CD14-positive monocyte (primary cell): ENCODE results near the gene MGAT5B. TPM values are rescaled to one million over a fixed set of nuclear protein-coding genes. Genes with fewer than 3 reads are reported as not detected.

Experiments
- DNase-seq, 3 donors: peaks; one replicate each; pipeline ENCODE4 v3.0.0-alpha.2; 2011 to 2022
- H2AFZ ChIP-seq: 2 replicates; pipeline ENCODE4 v1.6.0; 2012; ENCODE audit warnings: mild to moderate bottlenecking, low read depth, low read length, inconsistent platforms; ENCODE audit not compliant: insufficient read depth, poor library complexity, severe bottlenecking
- H3K27ac ChIP-seq, 2 donors: 1 replicate in 1 of 2; 2 replicates in 1 of 2; pipeline ENCODE4 v1.5.1; 2012 to 2013; ENCODE audit warnings: low read length in 2 of 2, control low read depth in 1 of 2, inconsistent platforms in 1 of 2, low read depth in 1 of 2, mild to moderate bottlenecking in 1 of 2
- H3K27me3 ChIP-seq, 2 donors: one replicate each; pipeline versions ENCODE4 v1.6.0 to v1.6.1; 2011 to 2013; ENCODE audit warnings: low read length in 2 of 2; ENCODE audit not compliant: control insufficient read depth in 2 of 2, insufficient read depth in 2 of 2
- H3K36me3 ChIP-seq, 2 donors: replicated peaks in 1 of 2; 1 replicate in 1 of 2; 2 replicates in 1 of 2; pipeline versions ENCODE4 v1.5.1 to v1.6.1; 2012 to 2013; ENCODE audit warnings: low read length in 2 of 2, control low read depth in 1 of 2, inconsistent platforms in 1 of 2, mild to moderate bottlenecking in 1 of 2; ENCODE audit not compliant: insufficient read depth in 2 of 2, control insufficient read depth in 1 of 2
- H3K4me1 ChIP-seq, 2 donors: 1 replicate in 1 of 2; 2 replicates in 1 of 2; pipeline versions ENCODE4 v1.5.1 to v1.6.1; 2012 to 2013; ENCODE audit warnings: low read length in 2 of 2, control low read depth in 1 of 2, inconsistent platforms in 1 of 2, mild to moderate bottlenecking in 1 of 2, moderate library complexity in 1 of 2; ENCODE audit not compliant: insufficient read depth in 2 of 2, control insufficient read depth in 1 of 2
- H3K4me2 ChIP-seq: replicated peaks from 2 replicates; pipeline ENCODE3; 2012; ENCODE audit warnings: low read length, moderate library complexity, mild to moderate bottlenecking; ENCODE audit not compliant: poor library complexity, severe bottlenecking; ENCODE audit errors: extremely low read depth
- H3K4me3 ChIP-seq, 3 experiments: fragments of 200-600 bp in 1 of 3; sonication (generic) in 1 of 3; replicated peaks in 1 of 3; 1 replicate in 2 of 3; 2 replicates in 1 of 3; pipeline ENCODE4 v1.5.1; 2011 to 2013; ENCODE audit warnings: low read length in 3 of 3, mild to moderate bottlenecking in 3 of 3, control low read depth in 2 of 3, low read depth in 2 of 3, inconsistent platforms in 1 of 3, moderate library complexity in 1 of 3
- H3K79me2 ChIP-seq: 2 replicates; pipeline ENCODE4 v1.6.0; 2012; ENCODE audit warnings: mild to moderate bottlenecking, control low read depth, inconsistent platforms, low read length, moderate library complexity; ENCODE audit not compliant: insufficient read depth
- H3K9ac ChIP-seq: 2 replicates; pipeline ENCODE4 v1.6.0; 2017; ENCODE audit warnings: low read length, mild to moderate bottlenecking; ENCODE audit not compliant: insufficient read depth, poor library complexity, severe bottlenecking
- H3K9me3 ChIP-seq, 2 donors: replicated peaks in 1 of 2; 1 replicate in 1 of 2; 2 replicates in 1 of 2; pipeline versions ENCODE4 v1.5.1 to v1.6.1; 2012 to 2013; ENCODE audit warnings: low read length in 2 of 2, control low read depth in 1 of 2; ENCODE audit not compliant: control insufficient read depth in 1 of 2, insufficient read depth in 1 of 2
- H4K20me1 ChIP-seq: 2 replicates; pipeline ENCODE4 v1.6.0; 2012; ENCODE audit warnings: mild to moderate bottlenecking, low read length, control low read depth, moderate library complexity; ENCODE audit not compliant: insufficient read depth
- H3K27ac Mint-ChIP-seq, 7 donors: one replicate each; pipeline ENCODE4 v1.8.0; 2020; ENCODE audit warnings: mild to moderate bottlenecking in 7 of 7, mixed read lengths in 7 of 7, moderate library complexity in 6 of 7, inconsistent platforms in 2 of 7
- H3K27me3 Mint-ChIP-seq, 3 donors: one replicate each; pipeline ENCODE4 v1.8.0; 2021 to 2022; ENCODE audit warnings: low read depth in 3 of 3, mild to moderate bottlenecking in 3 of 3, mixed read lengths in 3 of 3, moderate library complexity in 3 of 3, inconsistent platforms in 1 of 3
- H3K36me3 Mint-ChIP-seq, 2 donors: one replicate each; pipeline ENCODE4 v1.8.0; 2020; ENCODE audit warnings: mixed read lengths in 2 of 2, inconsistent platforms in 1 of 2, mild to moderate bottlenecking in 1 of 2
- H3K4me1 Mint-ChIP-seq: one replicate; pipeline ENCODE4 v1.8.0; 2020; ENCODE audit warnings: mild to moderate bottlenecking, mixed read lengths
- H3K4me3 Mint-ChIP-seq, 2 donors: one replicate each; pipeline ENCODE4 v1.8.0; 2020; ENCODE audit warnings: mild to moderate bottlenecking in 2 of 2, mixed read lengths in 2 of 2, moderate library complexity in 1 of 2
- H3K9me3 Mint-ChIP-seq, 7 donors: one replicate each; pipeline ENCODE4 v1.8.0; 2020 to 2022; ENCODE audit warnings: mixed read lengths in 7 of 7, mild to moderate bottlenecking in 6 of 7, moderate library complexity in 6 of 7, inconsistent platforms in 2 of 7
- WGBS: methylation state at CpG from one replicate; pipeline ENCODE4 v1.1.5; 2013; ENCODE audit warnings: missing lambda C conversion rate; ENCODE audit not compliant: insufficient coverage; 5-methylcytosine and 5-hydroxymethylcytosine counted together
- intact Hi-C, 2 donors: fragments of 100-400 bp; cut with micrococcal nuclease; formaldehyde crosslinking; loops; one replicate each; pipeline versions ENCODE4 v1.15.0 to v1.15.1; 2023
- polyA plus RNA-seq, 3 donors: library from polyadenylated mRNA; depleted of rRNA in 1 of 3; unstranded in 2 of 3; stranded (reverse) in 1 of 3; fragments of 300-500 nt in 2 of 3; fragments of >200 nt in 1 of 3; fragmentation: Illumina TruSeq in 2 of 3; gene quantifications; 1 replicate in 2 of 3; 2 replicates in 1 of 3; pipeline ENCODE4 v1.2.3, GENCODE V29; 2012 to 2021
- TF ChIP-seq, protein P1 (sequence below): fragments of 200-600 bp; IDR thresholded peaks from one replicate; pipeline ENCODE4 v1.8.0; 2022; ENCODE audit warnings: antibody characterized with exemption, mild to moderate bottlenecking

MGAT5B gene
- polyA plus RNA-seq, 3 donors = not detected

DNA sequence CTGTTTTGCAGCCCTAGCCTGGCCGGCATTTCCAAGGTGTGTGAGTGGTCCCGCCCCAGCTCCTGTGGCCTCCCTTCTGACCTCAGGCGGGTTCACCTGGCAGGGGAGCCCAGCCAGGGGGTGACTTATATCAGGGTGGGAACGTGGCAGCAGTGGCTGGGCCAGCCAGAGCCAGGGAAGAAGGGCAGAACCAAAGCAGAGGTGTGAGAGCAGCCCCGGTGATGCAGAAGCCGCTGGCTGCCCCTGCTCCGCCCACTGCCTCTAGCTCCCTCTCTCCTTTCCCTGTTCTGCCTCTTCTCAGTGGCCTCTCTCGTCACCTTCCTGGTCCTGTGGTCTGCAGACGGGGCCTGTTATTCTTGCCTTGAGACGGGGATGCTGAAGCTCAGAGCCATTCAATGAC is 12.1 kb downstream of the MGAT5B start:
- Histone ChIP-seq H3K4me3 (no peak overlapping the region), H2AFZ (no peak overlapping the region), H3K4me2 (no peak overlapping the region), H3K9me3 (peaks cover 8 to 15% of the 10 kb centered on the region in 2 donors), H3K9ac (no peak overlapping the region), H3K79me2 (no peaks in the 10 kb centered on the region), H3K36me3 (no peaks in the 10 kb centered on the region), H3K27me3 (no peaks in the 10 kb centered on the region), H4K20me1 (no peaks in the 10 kb centered on the region), H3K27ac (no peak overlapping the region), H3K4me1 (no peaks in the 10 kb centered on the region)
- peak overlapping the region in 1 of 7 donors; percentile 57 for H3K27ac Mint-ChIP-seq
- no peak overlapping the region for H3K4me3 Mint-ChIP-seq
- WGBS = 74% methylated on average over 10 of the region's 10 CpGs
- peaks cover 8 to 11% (median 10%) of the 10 kb centered on the region in 3 donors for H3K27me3 Mint-ChIP-seq
- TF ChIP-seq, protein P1, sequence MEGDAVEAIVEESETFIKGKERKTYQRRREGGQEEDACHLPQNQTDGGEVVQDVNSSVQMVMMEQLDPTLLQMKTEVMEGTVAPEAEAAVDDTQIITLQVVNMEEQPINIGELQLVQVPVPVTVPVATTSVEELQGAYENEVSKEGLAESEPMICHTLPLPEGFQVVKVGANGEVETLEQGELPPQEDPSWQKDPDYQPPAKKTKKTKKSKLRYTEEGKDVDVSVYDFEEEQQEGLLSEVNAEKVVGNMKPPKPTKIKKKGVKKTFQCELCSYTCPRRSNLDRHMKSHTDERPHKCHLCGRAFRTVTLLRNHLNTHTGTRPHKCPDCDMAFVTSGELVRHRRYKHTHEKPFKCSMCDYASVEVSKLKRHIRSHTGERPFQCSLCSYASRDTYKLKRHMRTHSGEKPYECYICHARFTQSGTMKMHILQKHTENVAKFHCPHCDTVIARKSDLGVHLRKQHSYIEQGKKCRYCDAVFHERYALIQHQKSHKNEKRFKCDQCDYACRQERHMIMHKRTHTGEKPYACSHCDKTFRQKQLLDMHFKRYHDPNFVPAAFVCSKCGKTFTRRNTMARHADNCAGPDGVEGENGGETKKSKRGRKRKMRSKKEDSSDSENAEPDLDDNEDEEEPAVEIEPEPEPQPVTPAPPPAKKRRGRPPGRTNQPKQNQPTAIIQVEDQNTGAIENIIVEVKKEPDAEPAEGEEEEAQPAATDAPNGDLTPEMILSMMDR = no peak
- H3K9me3 Mint-ChIP-seq = peaks cover 7 to 14% (median 9%) of the 10 kb centered on the region in 7 donors
- no peaks in the 10 kb centered on the region for H3K36me3 Mint-ChIP-seq
- no peak for DNase-seq
- intact Hi-C loops = no loop called here
- no peaks in the 10 kb centered on the region for H3K4me1 Mint-ChIP-seq

DNA sequence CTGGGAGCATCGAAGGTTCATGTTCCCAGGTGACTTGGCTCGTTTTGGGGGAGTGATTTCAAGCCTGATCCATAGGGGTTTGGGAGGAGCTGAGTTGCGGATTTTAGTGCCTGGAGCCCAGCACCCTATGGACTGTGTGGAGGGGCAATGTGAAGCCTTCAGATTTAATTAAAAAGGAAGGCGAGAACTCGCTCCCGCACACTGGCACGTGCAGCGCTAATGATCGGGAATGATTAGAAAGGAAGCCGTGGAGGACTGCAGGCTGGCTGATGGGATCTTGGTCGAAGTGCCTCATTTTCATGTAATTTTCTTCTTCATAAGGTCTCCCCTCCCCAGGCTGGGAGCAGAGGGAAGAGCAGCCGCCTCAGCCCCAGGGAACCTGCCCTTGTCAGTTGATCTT is 12.8 kb downstream of the MGAT5B start:
- no peak overlapping the region for H3K27ac Mint-ChIP-seq
- H2AFZ ChIP-seq = no peak overlapping the region
- intact Hi-C loops = no loop called here

More for the DNA sequence above, 12.8 kb downstream of the MGAT5B start:
- H3K9me3 Mint-ChIP-seq = peaks cover 0 to 7% (median 2%) of the 10 kb centered on the region in 7 donors
- WGBS = 91% methylated on average over 7 of the region's 12 CpGs
- no peaks in the 10 kb centered on the region for H3K36me3 ChIP-seq
- no peak overlapping the region for H3K9ac ChIP-seq
- peaks cover 10 to 13% (median 12%) of the 10 kb centered on the region in 3 donors for H3K27me3 Mint-ChIP-seq
- H3K4me2 ChIP-seq = no peak overlapping the region
- TF ChIP-seq, protein P1 = no peak
- DNase-seq = no peak
- peaks cover 1 to 8% of the 10 kb centered on the region in 2 donors for H3K9me3 ChIP-seq
- no peaks in the 10 kb centered on the region for H3K4me1 Mint-ChIP-seq
- H3K36me3 Mint-ChIP-seq = no peaks in the 10 kb centered on the region
- no peak overlapping the region for H3K4me3 Mint-ChIP-seq
- H3K27me3 ChIP-seq = no peaks in the 10 kb centered on the region
- H3K4me3 ChIP-seq = no peak overlapping the region
- no peaks in the 10 kb centered on the region for H4K20me1 ChIP-seq
- no peaks in the 10 kb centered on the region for H3K4me1 ChIP-seq
- H3K79me2 ChIP-seq = no peaks in the 10 kb centered on the region
- H3K27ac ChIP-seq = no peak overlapping the region
